Endothelial cell of umbilical vein (primary cell): Measurements from ENCODE around the gene CLCN5. TPM values are rescaled to one million over a fixed set of nuclear protein-coding genes. Genes with fewer than 3 reads are reported as not detected.

Source experiments
- BruUV-seq: library from RNA; stranded (reverse); fragments of 400-500 nt; replicated peaks from 2 replicates; lab custom pipeline; 2021; lab: Mats Ljungman, UMichigan
- CTCF ChIA-PET: fragments of 300-600, 350-600 bp; sonication (Branson Sonifier 250); formaldehyde crosslinking; loops from one replicate; lab custom pipeline; 2021; ENCODE audit warnings: antibody characterized with exemption, inconsistent platforms; lab: Charles Lee
- POLR2A ChIA-PET: fragments of 300-600, 350-600 bp; sonication (Branson Sonifier 250); formaldehyde crosslinking; loops from one replicate; lab custom pipeline; 2021; ENCODE audit warnings: antibody characterized with exemption, inconsistent platforms; lab: Charles Lee
- DNase-seq: peaks from one replicate; pipeline ENCODE4 v3.0.0-alpha.2; 2011; ENCODE audit warnings: low read depth, low spot score
- FAIRE-seq: peaks from 2 replicates; lab custom pipeline; 2011; peaks lifted over from hg19 to GRCh38; lab: Jason Lieb, UNC
- H2AFZ ChIP-seq: 2 replicates; pipeline ENCODE4 v1.6.0; 2012; ENCODE audit warnings: low read depth, low read length, control low read depth, inconsistent platforms
- H3K27ac ChIP-seq: 2 replicates; pipeline ENCODE4 v1.5.1; 2011; ENCODE audit warnings: low read depth, mild to moderate bottlenecking, control low read depth, low read length, moderate library complexity; ENCODE audit not compliant: insufficient read depth
- H3K27me3 ChIP-seq, 2 experiments: 2 replicates each; pipeline versions ENCODE4 v1.6.0 to v1.6.1; 2011; ENCODE audit warnings: low read length in 2 of 2, mixed read lengths in 1 of 2; ENCODE audit not compliant: control insufficient read depth in 2 of 2, insufficient read depth in 2 of 2
- H3K36me3 ChIP-seq, 2 experiments: 2 replicates in 1 of 2; 3 replicates in 1 of 2; pipeline ENCODE4 v1.5.1; 2011; ENCODE audit warnings: low read length in 2 of 2, mild to moderate bottlenecking in 1 of 2, moderate library complexity in 1 of 2; ENCODE audit not compliant: control insufficient read depth in 2 of 2, insufficient read depth in 2 of 2; ENCODE audit errors: extremely low read depth in 1 of 2
- H3K4me1 ChIP-seq: 3 replicates; pipeline ENCODE4 v1.5.1; 2011; ENCODE audit warnings: mild to moderate bottlenecking, low read length; ENCODE audit not compliant: control insufficient read depth, insufficient read depth; ENCODE audit errors: extremely low read depth
- H3K4me2 ChIP-seq: 2 replicates; pipeline ENCODE4 v1.6.1; 2011; ENCODE audit warnings: low read length, control low read depth, mixed read lengths; ENCODE audit not compliant: insufficient read depth
- H3K4me3 ChIP-seq, 3 experiments: fragments of 200-600 bp in 1 of 3; sonication (generic), shearing (Covaris generic) in 1 of 3; replicated peaks in 1 of 3; 2 replicates each; pipeline ENCODE4 v1.5.1; 2011 to 2016; ENCODE audit warnings: control low read depth in 3 of 3, low read length in 3 of 3, mild to moderate bottlenecking in 2 of 3, inconsistent platforms in 1 of 3, low read depth in 1 of 3, moderate library complexity in 1 of 3; ENCODE audit not compliant: insufficient read depth in 1 of 3
- H3K79me2 ChIP-seq: 2 replicates; pipeline ENCODE4 v1.6.0; 2012; ENCODE audit warnings: low read length, inconsistent platforms; ENCODE audit not compliant: control insufficient read depth, insufficient read depth
- H3K9ac ChIP-seq: replicated peaks from 2 replicates; pipeline ENCODE3; 2011; ENCODE audit warnings: low read length, control low read depth; ENCODE audit not compliant: insufficient read depth; ENCODE audit errors: extremely low read depth
- H3K9me1 ChIP-seq: replicated peaks from 3 replicates; pipeline ENCODE4 v1.6.0; 2011; ENCODE audit warnings: mild to moderate bottlenecking, low read length; ENCODE audit not compliant: control insufficient read depth, insufficient read depth; ENCODE audit errors: extremely low read depth
- H3K9me3 ChIP-seq: replicated peaks from 2 replicates; pipeline ENCODE4 v1.5.1; 2012; ENCODE audit warnings: low read length, inconsistent platforms; ENCODE audit not compliant: control insufficient read depth, insufficient read depth
- H4K20me1 ChIP-seq: replicated peaks from 2 replicates; pipeline ENCODE3; 2011; ENCODE audit warnings: mild to moderate bottlenecking, low read length; ENCODE audit not compliant: control insufficient read depth, insufficient read depth; ENCODE audit errors: extremely low read depth
- EZH2 ChIP-seq: IDR thresholded peaks from 2 replicates; pipeline ENCODE4 v1.6.1; 2012; ENCODE audit warnings: borderline replicate concordance, low read depth, mild to moderate bottlenecking, moderate library complexity, low read length, inconsistent platforms; ENCODE audit not compliant: severe bottlenecking
- FOS ChIP-seq: IDR thresholded peaks from 2 replicates; pipeline ENCODE4 v1.6.1; 2011; ENCODE audit warnings: mild to moderate bottlenecking, low read length, moderate library complexity, borderline replicate concordance; ENCODE audit not compliant: insufficient read depth
- GATA2 ChIP-seq: IDR thresholded peaks from 2 replicates; pipeline ENCODE4 v1.7.0; 2011; ENCODE audit warnings: low read depth, mild to moderate bottlenecking, moderate library complexity, mixed read lengths, low read length; ENCODE audit not compliant: insufficient read length, insufficient read depth
- JUN ChIP-seq: IDR thresholded peaks from 2 replicates; pipeline ENCODE4 v1.6.1; 2011; ENCODE audit warnings: borderline replicate concordance, low read depth; ENCODE audit not compliant: insufficient read length, insufficient read depth
- MYC ChIP-seq: IDR thresholded peaks from one replicate; pipeline ENCODE4 v1.6.1; 2011; ENCODE audit warnings: mild to moderate bottlenecking, low read depth, low read length
- POLR2A ChIP-seq: IDR thresholded peaks from 2 replicates; pipeline ENCODE4 v1.6.1; 2012; ENCODE audit warnings: low read depth, mild to moderate bottlenecking, control low read depth, low read length
- POLR2AphosphoS5 ChIP-seq: IDR thresholded peaks from 2 replicates; pipeline ENCODE4 v1.6.1; 2012; ENCODE audit warnings: low read depth, mild to moderate bottlenecking, control low read depth, low read length, moderate library complexity; ENCODE audit not compliant: insufficient read depth
- dilution Hi-C: fragments of 300-500 bp; cut with MboI; formaldehyde crosslinking; loops from one replicate; pipeline ENCODE4 v1.15.0; 2019; ENCODE audit warnings: low sequenced_read_pairs; ENCODE audit not compliant: extremely low pct_ligation_motif_present
- intact Hi-C: fragments of 100-400 bp; cut with micrococcal nuclease; formaldehyde crosslinking; loops from one replicate; pipeline ENCODE4 v1.10.0; 2022
- polyA plus RNA-seq, 4 experiments: library from polyadenylated mRNA; depleted of rRNA in 3 of 4; stranded (reverse) in 3 of 4; unstranded in 1 of 4; fragments of >200 nt; gene quantifications; 2 replicates each; pipeline versions ENCODE4 v1.2.1 to v1.2.3, GENCODE V29; 2011 to 2012; ENCODE audit warnings: missing spikeins in 1 of 4
- total RNA-seq: library from RNA; stranded (reverse); gene quantifications from 2 replicates; pipeline ENCODE4 v1.2.3, GENCODE V29; 2021
- TF ChIP-seq, protein P1 (sequence below): IDR thresholded peaks from 2 replicates; pipeline ENCODE4 v1.6.1; 2011; ENCODE audit not compliant: insufficient read depth, insufficient read length
- TF ChIP-seq, protein P2 (sequence below), 2 donors: IDR thresholded peaks; 1 replicate in 1 of 2; 2 replicates in 1 of 2; pipeline ENCODE4 v1.5.1; 2011; ENCODE audit warnings: low read length in 2 of 2, mild to moderate bottlenecking in 2 of 2, moderate library complexity in 2 of 2, control low read depth in 1 of 2, inconsistent platforms in 1 of 2, low read depth in 1 of 2; ENCODE audit not compliant: insufficient read depth in 1 of 2; ENCODE audit errors: extremely low read depth in 1 of 2

CLCN5 gene
- total and polyA plus RNA-seq, 2 donors (not counting 3 experiments of a cell fraction or from before 2014, with no cell fraction given), result 3.1 to 12.9 TPM

DNA sequence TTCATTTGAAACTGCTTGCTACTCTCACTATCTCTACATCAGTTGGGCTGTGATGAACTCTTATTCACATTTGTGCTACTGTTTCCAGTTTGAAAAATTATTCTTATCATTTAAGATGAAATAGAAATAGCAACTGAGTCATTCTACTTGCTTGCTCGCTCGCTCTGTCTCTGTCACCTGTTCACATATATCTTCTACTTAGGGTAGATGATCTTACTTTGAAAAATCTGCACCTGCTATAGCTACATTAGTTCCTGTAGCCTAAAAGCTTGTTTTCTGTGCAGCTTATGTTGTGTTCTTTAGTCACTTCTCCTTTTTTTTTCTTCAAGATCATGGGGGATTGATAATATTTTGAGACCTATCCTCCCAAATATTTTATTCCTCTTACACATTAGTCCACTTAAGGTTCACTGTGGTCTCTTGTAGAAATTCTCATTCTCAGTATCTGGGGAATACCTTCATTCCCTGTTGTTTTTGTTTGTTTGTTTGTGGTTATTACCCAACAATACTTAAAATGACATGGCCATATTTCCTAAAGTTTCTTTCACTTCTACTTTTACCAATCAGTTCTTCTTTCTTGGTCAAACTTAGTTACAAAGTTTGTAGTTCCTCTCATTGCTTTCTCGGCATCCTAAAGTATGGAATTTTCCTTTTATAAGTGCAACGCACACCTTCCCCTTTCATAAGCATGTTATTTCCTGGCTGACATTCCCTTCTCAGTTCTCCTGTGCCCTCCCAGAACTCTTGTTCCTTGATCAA lies 36.5 kb downstream of the CLCN5 start:
- intact Hi-C loops, result loop anchor here (2.0 kb wide), 1 partner anchor 14 kb away; no protein-coding TSS in a partner anchor
- ChIA-PET CTCF (no interaction called here), POLR2A (no interaction called here)
- Histone ChIP-seq H3K4me3 (no peak overlapping the region), H3K79me2 (no peaks in the 10 kb centered on the region), H3K36me3 (no peaks in the 10 kb centered on the region), H3K9me3 (no peaks in the 10 kb centered on the region), H2AFZ (no peak overlapping the region), H3K4me1 (no peaks in the 10 kb centered on the region), H3K27me3 (no peaks in the 10 kb centered on the region), H3K9ac (no peak overlapping the region), H3K9me1 (no peaks in the 10 kb centered on the region), H4K20me1 (no peaks in the 10 kb centered on the region), H3K4me2 (no peak overlapping the region), H3K27ac (no peak overlapping the region)
- FAIRE-seq, result no peak
- no peak for TF ChIP-seq MYC
- no peak for TF ChIP-seq POLR2AphosphoS5
- TF ChIP-seq, protein P1, sequence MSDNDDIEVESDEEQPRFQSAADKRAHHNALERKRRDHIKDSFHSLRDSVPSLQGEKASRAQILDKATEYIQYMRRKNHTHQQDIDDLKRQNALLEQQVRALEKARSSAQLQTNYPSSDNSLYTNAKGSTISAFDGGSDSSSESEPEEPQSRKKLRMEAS, result no peak
- TF ChIP-seq GATA2, result no peak
- no peak for TF ChIP-seq FOS
- TF ChIP-seq JUN, result no peak
- no peak for TF ChIP-seq POLR2A
- TF ChIP-seq, protein P2, sequence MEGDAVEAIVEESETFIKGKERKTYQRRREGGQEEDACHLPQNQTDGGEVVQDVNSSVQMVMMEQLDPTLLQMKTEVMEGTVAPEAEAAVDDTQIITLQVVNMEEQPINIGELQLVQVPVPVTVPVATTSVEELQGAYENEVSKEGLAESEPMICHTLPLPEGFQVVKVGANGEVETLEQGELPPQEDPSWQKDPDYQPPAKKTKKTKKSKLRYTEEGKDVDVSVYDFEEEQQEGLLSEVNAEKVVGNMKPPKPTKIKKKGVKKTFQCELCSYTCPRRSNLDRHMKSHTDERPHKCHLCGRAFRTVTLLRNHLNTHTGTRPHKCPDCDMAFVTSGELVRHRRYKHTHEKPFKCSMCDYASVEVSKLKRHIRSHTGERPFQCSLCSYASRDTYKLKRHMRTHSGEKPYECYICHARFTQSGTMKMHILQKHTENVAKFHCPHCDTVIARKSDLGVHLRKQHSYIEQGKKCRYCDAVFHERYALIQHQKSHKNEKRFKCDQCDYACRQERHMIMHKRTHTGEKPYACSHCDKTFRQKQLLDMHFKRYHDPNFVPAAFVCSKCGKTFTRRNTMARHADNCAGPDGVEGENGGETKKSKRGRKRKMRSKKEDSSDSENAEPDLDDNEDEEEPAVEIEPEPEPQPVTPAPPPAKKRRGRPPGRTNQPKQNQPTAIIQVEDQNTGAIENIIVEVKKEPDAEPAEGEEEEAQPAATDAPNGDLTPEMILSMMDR (IDR thresholded peaks at IDR 0.05; ENCODE audit: extremely low read depth in 1 of 2, insufficient read depth in 1 of 2, low read depth in 1 of 2, low read length in 2 of 2), result no peak
- TF ChIP-seq EZH2, result no peak
- BruUV-seq, result no TSS peak
- no peak for DNase-seq
- dilution Hi-C loops, result no loop called here
